Spleen (tissue), 3 donors: ENCODE results near the gene PGRMC2.

Source experiments
- POLR2A ChIP-seq, 3 donors: fragments of 450-650 bp; IDR thresholded peaks; one replicate each; pipeline ENCODE4 v1.5.1; 2017; ENCODE audit warnings: antibody characterized with exemption in 3 of 3, mild to moderate bottlenecking in 1 of 3
- POLR2AphosphoS5 ChIP-seq, 3 donors: sonication (generic); formaldehyde crosslinking; IDR thresholded peaks; one replicate each; pipeline ENCODE4 v1.5.1; 2017; ENCODE audit warnings: antibody characterized with exemption in 3 of 3

DNA sequence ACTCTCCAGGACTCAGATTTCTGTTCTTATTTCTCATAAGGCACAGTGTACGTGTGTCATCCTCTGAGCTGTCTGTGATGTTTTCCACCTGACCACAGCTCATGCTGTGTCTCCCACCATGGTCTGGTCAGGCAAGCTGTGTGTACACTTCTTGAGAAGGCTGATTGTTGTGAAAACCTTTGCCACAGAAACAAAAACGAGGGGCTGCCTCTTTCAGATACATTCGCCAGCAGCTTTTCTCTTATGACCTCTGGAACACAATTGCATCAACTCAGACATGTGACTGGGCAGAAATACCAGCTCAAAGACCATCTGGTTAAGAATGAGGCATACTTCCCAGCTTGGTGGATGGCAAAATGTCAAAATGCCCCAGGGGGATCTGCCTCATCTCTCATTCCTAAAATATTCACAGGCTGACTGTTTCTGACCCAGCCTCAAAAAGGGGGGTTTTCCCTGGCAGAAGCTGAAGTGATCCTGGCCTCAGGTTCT lies 46.1 kb downstream of the PGRMC2 start:
- TF ChIP-seq POLR2A (IDR thresholded peaks at IDR 0.05): no peak
- TF ChIP-seq POLR2AphosphoS5 (IDR thresholded peaks at IDR 0.05): no peak
